Liver (tissue), 9 donors: Measurements from ENCODE around the gene TRDMT1. TPM values are rescaled to one million over a fixed set of nuclear protein-coding genes. Genes with fewer than 3 reads are reported as not detected.

Experiments used
- DNase-seq: peaks from one replicate; pipeline ENCODE4 v3.0.0-alpha.2; 2017; ENCODE audit warnings: low spot score
- H3K27ac ChIP-seq, 2 donors: one replicate each; pipeline ENCODE4 v1.7.0; 2013; ENCODE audit warnings: inconsistent platforms in 2 of 2, low read length in 2 of 2, control low read depth in 1 of 2, low read depth in 1 of 2, mild to moderate bottlenecking in 1 of 2
- H3K27me3 ChIP-seq, 4 donors: one replicate each; pipeline versions ENCODE4 v1.6.1 to v1.7.0; 2013; ENCODE audit warnings: low read length in 3 of 4, inconsistent platforms in 1 of 4, mild to moderate bottlenecking in 1 of 4, moderate library complexity in 1 of 4; ENCODE audit not compliant: control insufficient read depth in 4 of 4, insufficient read depth in 4 of 4
- H3K36me3 ChIP-seq, 4 donors: one replicate each; pipeline versions ENCODE4 v1.6.1 to v1.7.0; 2013; ENCODE audit warnings: low read length in 3 of 4, mild to moderate bottlenecking in 3 of 4, low read depth in 1 of 4, moderate library complexity in 1 of 4; ENCODE audit not compliant: control insufficient read depth in 4 of 4, insufficient read depth in 3 of 4
- H3K4me1 ChIP-seq, 4 donors: one replicate each; pipeline versions ENCODE4 v1.6.1 to v1.7.0; 2013; ENCODE audit warnings: low read length in 3 of 4, mild to moderate bottlenecking in 3 of 4, moderate library complexity in 1 of 4; ENCODE audit not compliant: control insufficient read depth in 4 of 4, insufficient read depth in 4 of 4
- H3K4me3 ChIP-seq, 3 donors: one replicate each; pipeline versions ENCODE4 v1.6.1 to v1.7.0; 2013; ENCODE audit warnings: low read length in 3 of 3, control low read depth in 1 of 3, low read depth in 1 of 3, mild to moderate bottlenecking in 1 of 3
- H3K9ac ChIP-seq, 2 donors: one replicate each; pipeline ENCODE4 v1.7.0; 2013; ENCODE audit warnings: low read length in 2 of 2, mild to moderate bottlenecking in 2 of 2, moderate library complexity in 2 of 2, control low read depth in 1 of 2, low read depth in 1 of 2
- H3K9me3 ChIP-seq, 4 donors: one replicate each; pipeline versions ENCODE4 v1.6.1 to v1.7.0; 2013; ENCODE audit warnings: low read length in 3 of 4; ENCODE audit not compliant: control insufficient read depth in 4 of 4
- EGR1 ChIP-seq, 2 donors: IDR thresholded peaks; 2 replicates each; pipeline ENCODE4 v1.6.1; 2016 to 2018; ENCODE audit warnings: antibody characterized with exemption in 2 of 2, low read depth in 2 of 2
- FOXA1 ChIP-seq: IDR thresholded peaks from 2 replicates; pipeline ENCODE4 v1.6.1; 2016; ENCODE audit warnings: antibody characterized with exemption
- FOXA2 ChIP-seq: IDR thresholded peaks from 2 replicates; pipeline ENCODE4 v1.6.1; 2016; ENCODE audit warnings: antibody characterized with exemption
- GABPA ChIP-seq, 2 donors: IDR thresholded peaks in 1 of 2; conservative IDR thresholded peaks in 1 of 2; 2 replicates each; pipeline ENCODE4 v1.6.1; 2016; ENCODE audit warnings: antibody characterized with exemption in 2 of 2, mild to moderate bottlenecking in 1 of 2, moderate library complexity in 1 of 2
- HNF4A ChIP-seq, 2 donors: conservative IDR thresholded peaks; 2 replicates each; pipeline ENCODE4 v1.6.1; 2016; ENCODE audit warnings: antibody characterized with exemption in 2 of 2, mild to moderate bottlenecking in 2 of 2
- HNF4G ChIP-seq: IDR thresholded peaks from 2 replicates; pipeline ENCODE4 v1.6.1; 2016; ENCODE audit warnings: antibody characterized with exemption
- JUND ChIP-seq, 2 donors: IDR thresholded peaks; 2 replicates each; pipeline ENCODE4 v1.6.1; 2016; ENCODE audit warnings: antibody characterized with exemption in 2 of 2
- NR2F2 ChIP-seq: IDR thresholded peaks from 2 replicates; pipeline ENCODE4 v1.6.1; 2016; ENCODE audit warnings: antibody characterized with exemption
- RAD21 ChIP-seq, 2 donors: IDR thresholded peaks; 2 replicates each; pipeline ENCODE4 v1.6.1; 2016; ENCODE audit warnings: antibody characterized with exemption in 2 of 2, mild to moderate bottlenecking in 2 of 2
- RXRA ChIP-seq, 2 donors: IDR thresholded peaks; 2 replicates each; pipeline ENCODE4 v1.6.1; 2017 to 2018; ENCODE audit warnings: antibody characterized with exemption in 2 of 2, mild to moderate bottlenecking in 1 of 2
- SP1 ChIP-seq: IDR thresholded peaks from 2 replicates; pipeline ENCODE4 v1.6.1; 2018; ENCODE audit warnings: antibody characterized with exemption, mild to moderate bottlenecking
- YY1 ChIP-seq: IDR thresholded peaks from 2 replicates; pipeline ENCODE4 v1.6.1; 2016; ENCODE audit warnings: antibody characterized with exemption, mild to moderate bottlenecking
- WGBS: extraction: QIAGEN DNeasy Blood & Tissue Kit; methylation state at CpG from one replicate; pipeline ENCODE4 v1.1.7; 2013; 5-methylcytosine and 5-hydroxymethylcytosine counted together
- polyA plus RNA-seq, 2 donors: library from polyadenylated mRNA; stranded (reverse) in 1 of 2; unstranded in 1 of 2; fragments of 200-250 nt in 1 of 2; fragments of >200 nt in 1 of 2; fragmentation: Nextera tagmentation in 1 of 2; extraction: Ambion mirVana in 1 of 2; gene quantifications; one replicate each; pipeline versions ENCODE4 v1.2.1 to v1.2.3, GENCODE V29; 2013 to 2015
- total RNA-seq, 2 donors: library from RNA; depleted of rRNA; stranded (reverse); fragments of >200 nt; gene quantifications; one replicate each; pipeline ENCODE4 v1.2.3, GENCODE V29; 2014
- TF ChIP-seq, protein P1 (sequence below): IDR thresholded peaks from 2 replicates; pipeline ENCODE4 v1.6.1; 2016; ENCODE audit warnings: antibody characterized with exemption
- TF ChIP-seq, protein P2 (sequence below): fragments of 150-350 bp; IDR thresholded peaks from 2 replicates; pipeline ENCODE4 v1.5.1; 2017; ENCODE audit warnings: improper control_type of control experiment, low read depth, low read length; ENCODE audit not compliant: missing input control
- TF ChIP-seq, protein P3 (sequence below): IDR thresholded peaks from 2 replicates; pipeline ENCODE4 v1.6.1; 2016; ENCODE audit warnings: antibody characterized with exemption
- TF ChIP-seq, protein P4 (sequence below): IDR thresholded peaks from 2 replicates; pipeline ENCODE4 v1.6.1; 2016; ENCODE audit warnings: antibody characterized with exemption
- donor health status: healthy.
- donor health status: healthy.
- donor health status: healthy.
- donor health status: healthy.
- donor health status: healthy.

Gene TRDMT1
- total and polyA plus RNA-seq, 4 donors, result 0.38 to 2.4 (median 1.1) TPM

DNA sequence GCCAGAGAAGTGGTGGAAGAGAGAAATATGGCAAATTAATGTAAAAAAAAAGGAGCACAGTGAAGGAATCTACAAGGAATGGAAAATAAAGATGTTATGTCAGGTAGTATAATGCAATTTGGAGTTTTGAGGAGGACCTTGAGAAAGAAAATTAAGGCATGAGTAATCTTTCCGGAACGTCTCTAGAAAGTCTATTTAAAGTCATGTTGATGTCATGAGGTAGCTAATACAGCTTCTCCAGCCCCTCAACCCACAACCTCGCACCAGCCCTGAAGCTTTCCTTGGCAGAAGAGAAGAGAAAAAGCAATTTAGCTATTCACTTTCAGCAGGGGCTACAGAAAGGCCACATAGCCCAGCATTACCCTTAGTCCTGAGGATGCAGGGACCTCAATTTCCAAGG lies 22.5 kb downstream of the TRDMT1 start (continued):
- TF ChIP-seq JUND (IDR thresholded peaks at IDR 0.05) (no peak), NR2F2 (no peak), RXRA (IDR thresholded peaks at IDR 0.05) (no peak), FOXA1 (no peak), HNF4A (conservative IDR thresholded peaks at IDR 0.05) (no peak), YY1 (no peak), RAD21 (IDR thresholded peaks at IDR 0.05) (no peak)
- TF ChIP-seq, protein P1, sequence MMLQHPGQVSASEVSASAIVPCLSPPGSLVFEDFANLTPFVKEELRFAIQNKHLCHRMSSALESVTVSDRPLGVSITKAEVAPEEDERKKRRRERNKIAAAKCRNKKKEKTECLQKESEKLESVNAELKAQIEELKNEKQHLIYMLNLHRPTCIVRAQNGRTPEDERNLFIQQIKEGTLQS, result no peak

DNA sequence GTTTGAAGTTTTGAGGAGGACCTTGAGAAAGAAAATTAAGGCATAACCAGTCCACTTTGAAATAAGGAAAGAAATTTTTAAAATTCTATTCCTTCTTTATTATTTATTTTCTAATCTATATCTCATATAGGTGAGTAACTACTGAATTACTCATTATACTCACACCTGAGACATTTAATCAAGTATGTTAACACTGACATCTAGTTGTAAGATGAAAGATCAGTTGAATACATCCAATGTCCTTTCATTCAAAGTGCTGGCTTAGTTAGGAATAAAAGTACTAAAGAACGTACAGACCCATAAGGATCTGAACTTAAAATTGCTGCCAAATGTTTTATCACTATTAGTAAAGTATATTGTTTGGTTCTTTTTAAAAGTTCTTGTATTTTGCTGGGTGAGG lies 23.5 kb downstream of the TRDMT1 start:
- H3K27ac ChIP-seq, result no peak overlapping the region
- H3K9ac ChIP-seq, result no peak overlapping the region
- H3K4me1 ChIP-seq, result no peaks in the 10 kb centered on the region
- 92% methylated on average over 1 of the region's 1 CpG for WGBS
- no peaks in the 10 kb centered on the region for H3K36me3 ChIP-seq
- no peaks in the 10 kb centered on the region for H3K9me3 ChIP-seq
- TF ChIP-seq, protein P2, sequence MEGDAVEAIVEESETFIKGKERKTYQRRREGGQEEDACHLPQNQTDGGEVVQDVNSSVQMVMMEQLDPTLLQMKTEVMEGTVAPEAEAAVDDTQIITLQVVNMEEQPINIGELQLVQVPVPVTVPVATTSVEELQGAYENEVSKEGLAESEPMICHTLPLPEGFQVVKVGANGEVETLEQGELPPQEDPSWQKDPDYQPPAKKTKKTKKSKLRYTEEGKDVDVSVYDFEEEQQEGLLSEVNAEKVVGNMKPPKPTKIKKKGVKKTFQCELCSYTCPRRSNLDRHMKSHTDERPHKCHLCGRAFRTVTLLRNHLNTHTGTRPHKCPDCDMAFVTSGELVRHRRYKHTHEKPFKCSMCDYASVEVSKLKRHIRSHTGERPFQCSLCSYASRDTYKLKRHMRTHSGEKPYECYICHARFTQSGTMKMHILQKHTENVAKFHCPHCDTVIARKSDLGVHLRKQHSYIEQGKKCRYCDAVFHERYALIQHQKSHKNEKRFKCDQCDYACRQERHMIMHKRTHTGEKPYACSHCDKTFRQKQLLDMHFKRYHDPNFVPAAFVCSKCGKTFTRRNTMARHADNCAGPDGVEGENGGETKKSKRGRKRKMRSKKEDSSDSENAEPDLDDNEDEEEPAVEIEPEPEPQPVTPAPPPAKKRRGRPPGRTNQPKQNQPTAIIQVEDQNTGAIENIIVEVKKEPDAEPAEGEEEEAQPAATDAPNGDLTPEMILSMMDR, result no peak
- TF ChIP-seq SP1, result no peak
- DNase-seq, result no peak
- H3K4me3 ChIP-seq, result no peak overlapping the region
- no peaks in the 10 kb centered on the region for H3K27me3 ChIP-seq

DNA sequence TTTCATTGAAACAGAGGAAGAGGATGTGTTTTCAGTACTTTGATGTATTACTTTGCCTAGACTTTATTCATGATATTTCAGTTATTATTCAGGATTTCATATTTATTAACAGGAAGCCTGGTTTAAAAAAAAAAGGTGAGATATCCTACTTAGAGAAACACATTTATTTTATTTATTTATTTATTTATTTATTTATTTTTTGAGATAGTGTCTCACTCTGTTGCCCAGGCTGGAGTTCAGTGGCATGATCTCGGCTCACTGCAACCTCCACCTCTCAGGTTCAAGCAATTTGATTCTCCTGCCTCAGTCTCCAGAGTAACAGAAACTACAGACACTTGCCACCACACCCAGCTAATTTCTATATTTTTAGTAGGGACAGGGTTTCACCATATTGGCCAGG lies 24.5 kb downstream of the TRDMT1 start:
- no peaks in the 10 kb centered on the region for H3K36me3 ChIP-seq
- DNase-seq, result no peak
- no peak overlapping the region for H3K9ac ChIP-seq
- no peaks in the 10 kb centered on the region for H3K9me3 ChIP-seq
- no peaks in the 10 kb centered on the region for H3K4me1 ChIP-seq
- WGBS, result 98% methylated on average over 1 of the region's 1 CpG
- no peak overlapping the region for H3K4me3 ChIP-seq
- no peak overlapping the region for H3K27ac ChIP-seq
- TF ChIP-seq EGR1 (IDR thresholded peaks at IDR 0.05; ENCODE audit: low read depth in 2 of 2) (no peak), YY1 (no peak), FOXA2 (no peak), NR2F2 (no peak), JUND (IDR thresholded peaks at IDR 0.05) (no peak), RAD21 (IDR thresholded peaks at IDR 0.05) (no peak), FOXA1 (no peak), GABPA (IDR thresholded peaks at IDR 0.05 in 1 of 2, conservative IDR thresholded peaks at IDR 0.05 in 1 of 2) (no peak), HNF4G (no peak)
- TF ChIP-seq, protein P2, result no peak
- TF ChIP-seq, protein P3, sequence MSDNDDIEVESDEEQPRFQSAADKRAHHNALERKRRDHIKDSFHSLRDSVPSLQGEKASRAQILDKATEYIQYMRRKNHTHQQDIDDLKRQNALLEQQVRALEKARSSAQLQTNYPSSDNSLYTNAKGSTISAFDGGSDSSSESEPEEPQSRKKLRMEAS, result no peak
- TF ChIP-seq, protein P4, sequence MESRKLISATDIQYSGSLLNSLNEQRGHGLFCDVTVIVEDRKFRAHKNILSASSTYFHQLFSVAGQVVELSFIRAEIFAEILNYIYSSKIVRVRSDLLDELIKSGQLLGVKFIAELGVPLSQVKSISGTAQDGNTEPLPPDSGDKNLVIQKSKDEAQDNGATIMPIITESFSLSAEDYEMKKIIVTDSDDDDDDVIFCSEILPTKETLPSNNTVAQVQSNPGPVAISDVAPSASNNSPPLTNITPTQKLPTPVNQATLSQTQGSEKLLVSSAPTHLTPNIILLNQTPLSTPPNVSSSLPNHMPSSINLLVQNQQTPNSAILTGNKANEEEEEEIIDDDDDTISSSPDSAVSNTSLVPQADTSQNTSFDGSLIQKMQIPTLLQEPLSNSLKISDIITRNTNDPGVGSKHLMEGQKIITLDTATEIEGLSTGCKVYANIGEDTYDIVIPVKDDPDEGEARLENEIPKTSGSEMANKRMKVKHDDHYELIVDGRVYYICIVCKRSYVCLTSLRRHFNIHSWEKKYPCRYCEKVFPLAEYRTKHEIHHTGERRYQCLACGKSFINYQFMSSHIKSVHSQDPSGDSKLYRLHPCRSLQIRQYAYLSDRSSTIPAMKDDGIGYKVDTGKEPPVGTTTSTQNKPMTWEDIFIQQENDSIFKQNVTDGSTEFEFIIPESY, result no peak
- TF ChIP-seq, protein P1, result no peak
- H3K27me3 ChIP-seq, result no peaks in the 10 kb centered on the region
